ENCODE data around the gene NEU2.

Gene NEU2

GRCh38 chr2:233032551-233033320 lies at the start of gene NEU2:
NEU2 (plus strand) TSS chr2:233032672; CDS start chr2:233032672, 0 bp downstream.
- DNase-seq (ENCODE audit: low read depth, low spot score), result no peak

DNA sequence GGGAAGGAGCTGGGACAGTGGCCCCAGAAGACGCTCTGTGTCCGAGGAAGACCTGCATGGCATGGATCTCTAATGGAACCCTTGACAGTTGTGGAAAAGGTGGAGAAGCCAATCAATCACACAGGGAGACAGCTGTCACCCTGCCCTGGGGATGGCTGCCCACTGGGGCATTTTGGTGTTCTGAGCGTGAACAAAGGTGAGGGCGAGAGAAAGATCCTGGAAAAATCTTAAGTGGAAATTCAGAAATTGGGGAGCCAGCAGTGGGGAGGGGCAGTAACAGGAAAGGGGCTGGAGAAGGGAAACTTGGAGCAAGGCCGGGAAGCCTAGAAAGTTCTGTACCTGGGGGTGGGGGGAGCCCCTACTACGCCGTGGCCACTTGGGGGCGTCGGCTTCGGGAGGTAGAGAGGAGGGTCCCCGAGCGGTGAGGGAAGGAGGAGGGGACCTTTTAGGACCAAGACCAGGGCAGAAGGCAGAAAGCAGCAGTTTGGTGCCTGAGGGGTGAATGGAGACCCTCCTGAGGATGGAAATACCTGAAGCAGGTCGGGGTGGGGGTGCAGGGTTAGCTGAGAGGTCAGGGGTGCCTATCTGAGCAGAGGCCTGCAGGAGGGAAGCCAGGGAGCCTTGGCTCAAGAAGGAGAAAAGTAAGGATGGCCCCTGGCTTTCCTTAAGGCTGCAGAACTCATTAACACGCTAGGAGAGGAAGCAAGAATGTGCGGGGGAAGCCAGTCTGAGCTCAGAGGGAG lies 49.4 kb upstream of the NEU2 start:
- DNase-seq (ENCODE audit: low read depth, low spot score), result no peak

GRCh38 chr2:232983669-232984140 lies 48.8 kb upstream of the NEU2 start:
- no peak for DNase-seq (ENCODE audit: low read depth, low spot score)

GRCh38 chr2:232984451-232985207 lies 47.8 kb upstream of the NEU2 start:
- no peak for DNase-seq (ENCODE audit: low read depth, low spot score)

DNA sequence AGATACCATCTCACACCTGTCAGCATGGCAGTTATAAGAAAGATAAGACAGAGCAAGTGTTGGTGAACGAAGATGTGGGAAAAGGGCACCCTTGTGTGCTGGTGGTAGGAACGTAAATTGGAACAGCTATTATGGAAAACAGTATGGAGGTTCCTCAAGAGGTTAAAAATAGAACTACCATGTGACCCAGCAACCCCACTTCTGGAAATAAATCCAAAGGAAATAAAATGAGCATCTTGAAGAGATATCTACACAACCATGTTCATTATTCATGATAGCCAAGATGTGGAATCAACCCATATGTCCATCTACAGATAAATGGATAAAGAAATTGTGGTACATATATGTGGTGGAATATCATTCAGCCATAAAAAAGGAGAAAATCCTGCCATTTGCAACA lies 46.3 kb upstream of the NEU2 start:
- DNase-seq (ENCODE audit: low read depth, low spot score), result no peak

DNA sequence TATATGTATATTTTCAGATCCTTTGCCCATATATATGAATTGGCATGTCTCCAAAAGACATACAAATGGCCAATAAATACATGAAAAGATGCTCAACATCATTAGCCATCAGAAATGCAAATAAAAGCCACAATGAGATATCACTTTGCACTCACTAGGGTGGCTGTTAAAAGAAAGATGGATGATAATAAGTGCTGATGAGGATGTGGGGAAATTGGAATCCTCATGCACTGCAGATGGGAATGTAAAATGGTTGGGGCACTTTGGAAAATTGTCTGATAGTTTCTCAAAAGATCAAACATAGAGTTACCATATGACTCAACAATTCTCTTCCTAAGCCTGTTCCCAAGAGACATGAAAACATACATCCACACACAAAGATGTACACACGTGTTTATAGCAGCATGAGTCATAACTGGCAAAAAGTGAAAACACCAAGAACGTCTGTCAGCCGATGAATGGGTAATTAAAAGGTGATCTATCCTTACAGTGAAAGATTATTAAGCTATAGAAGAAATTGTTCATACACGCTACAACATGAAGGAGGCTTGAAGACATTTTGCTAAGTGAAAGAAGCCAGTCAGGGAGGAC lies 39.1 kb upstream of the NEU2 start:
- DNase-seq (ENCODE audit: low read depth, low spot score), result no peak

- DNase-seq (ENCODE audit: low read depth, low spot score), result no peak
Observed at GRCh38 chr2:232994446-232994845, 38.0 kb upstream of the NEU2 start.

DNA sequence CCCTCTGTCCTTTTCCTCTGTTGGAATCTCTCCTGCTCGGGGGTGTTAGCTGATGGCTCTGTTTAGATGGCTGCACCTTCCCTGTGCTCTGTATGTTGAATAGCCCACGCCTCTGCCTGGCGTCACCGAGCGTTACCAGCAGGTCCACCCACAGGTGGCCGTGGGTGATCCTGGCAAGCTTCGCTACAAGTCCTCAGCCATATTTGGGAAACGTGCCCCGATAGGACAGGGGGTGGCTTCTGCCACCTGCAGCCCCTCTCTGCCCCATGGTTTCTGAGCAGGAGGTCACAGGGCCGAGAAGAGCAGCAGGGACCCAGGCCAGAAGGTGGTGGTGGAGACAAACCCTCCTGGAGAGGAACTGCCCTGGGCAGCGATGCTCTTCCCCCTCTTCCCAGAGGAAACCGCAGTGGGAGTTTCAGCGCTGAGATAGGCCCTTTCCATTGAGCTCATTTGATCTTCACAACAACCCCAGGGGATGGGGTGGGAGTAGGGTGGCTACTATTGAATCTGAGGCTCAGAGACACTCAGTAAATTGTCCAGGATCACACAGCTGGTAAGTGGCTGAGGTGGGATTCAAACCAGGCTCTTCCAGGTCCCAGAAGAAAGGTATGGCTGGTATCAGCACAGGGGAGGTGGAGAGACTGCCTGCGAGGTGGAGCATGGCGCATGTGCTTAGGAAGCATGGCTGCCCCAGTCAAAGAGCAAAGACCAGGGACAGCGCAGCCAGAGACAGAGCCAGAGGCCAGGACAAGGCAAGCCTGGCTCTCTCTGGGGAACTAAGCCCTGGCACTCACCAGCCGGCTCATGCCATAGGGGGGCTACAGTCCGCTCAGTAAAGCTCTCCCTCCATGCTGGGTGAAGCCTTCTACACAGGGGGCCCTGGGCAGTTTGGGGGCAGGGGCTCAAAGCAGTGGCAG lies 34.5 kb upstream of the NEU2 start:
- DNase-seq (ENCODE audit: low read depth, low spot score), result no peak

- no peak for DNase-seq (ENCODE audit: low read depth, low spot score)
Observed at GRCh38 chr2:232998666-232998985, 33.8 kb upstream of the NEU2 start.

- no peak for DNase-seq (ENCODE audit: low read depth, low spot score)
Observed at GRCh38 chr2:232999354-232999753, 33.1 kb upstream of the NEU2 start.

DNA sequence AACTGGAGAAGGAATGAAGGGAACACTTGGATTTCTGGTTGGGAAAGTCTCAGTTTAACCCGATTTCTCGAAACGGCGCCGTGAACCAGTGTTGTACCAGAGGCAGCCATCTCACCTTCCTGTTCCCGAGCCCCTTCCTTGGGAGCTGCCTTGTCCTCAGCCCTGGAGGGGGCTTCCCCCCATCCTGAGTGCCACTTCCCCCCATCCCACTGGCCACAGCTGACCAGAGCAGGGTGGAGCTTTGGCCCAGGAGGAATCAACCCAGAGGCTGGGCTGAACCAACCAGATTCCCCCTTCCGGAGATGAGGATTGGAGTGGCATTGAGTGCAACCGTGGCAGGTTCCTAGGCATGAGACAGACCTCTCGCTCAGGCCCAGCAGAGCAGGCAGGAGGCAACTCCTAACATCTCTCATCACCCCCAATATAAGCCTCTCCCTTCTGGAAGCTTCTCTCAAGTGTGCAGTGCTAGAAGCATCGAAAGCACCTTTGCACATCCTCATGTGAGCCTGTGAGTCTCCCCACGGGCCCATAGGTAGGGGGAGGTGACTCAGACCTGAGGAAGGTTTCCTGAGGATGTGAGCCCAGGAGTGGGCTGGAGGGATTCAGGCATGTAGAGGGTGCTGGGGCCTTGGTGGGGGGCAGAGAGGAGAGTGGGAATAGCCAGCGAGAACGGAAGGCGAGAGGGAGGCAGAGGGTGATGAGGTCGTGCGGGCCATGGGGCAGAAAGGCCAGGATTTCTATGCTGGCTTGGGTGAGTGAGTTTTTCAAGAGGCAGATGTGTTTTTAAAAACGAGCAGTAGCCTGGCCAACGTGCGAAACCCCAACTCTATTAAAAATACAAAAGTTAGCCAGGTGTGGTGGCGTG lies 31.4 kb upstream of the NEU2 start:
- DNase-seq (ENCODE audit: low read depth, low spot score), result no peak

DNA sequence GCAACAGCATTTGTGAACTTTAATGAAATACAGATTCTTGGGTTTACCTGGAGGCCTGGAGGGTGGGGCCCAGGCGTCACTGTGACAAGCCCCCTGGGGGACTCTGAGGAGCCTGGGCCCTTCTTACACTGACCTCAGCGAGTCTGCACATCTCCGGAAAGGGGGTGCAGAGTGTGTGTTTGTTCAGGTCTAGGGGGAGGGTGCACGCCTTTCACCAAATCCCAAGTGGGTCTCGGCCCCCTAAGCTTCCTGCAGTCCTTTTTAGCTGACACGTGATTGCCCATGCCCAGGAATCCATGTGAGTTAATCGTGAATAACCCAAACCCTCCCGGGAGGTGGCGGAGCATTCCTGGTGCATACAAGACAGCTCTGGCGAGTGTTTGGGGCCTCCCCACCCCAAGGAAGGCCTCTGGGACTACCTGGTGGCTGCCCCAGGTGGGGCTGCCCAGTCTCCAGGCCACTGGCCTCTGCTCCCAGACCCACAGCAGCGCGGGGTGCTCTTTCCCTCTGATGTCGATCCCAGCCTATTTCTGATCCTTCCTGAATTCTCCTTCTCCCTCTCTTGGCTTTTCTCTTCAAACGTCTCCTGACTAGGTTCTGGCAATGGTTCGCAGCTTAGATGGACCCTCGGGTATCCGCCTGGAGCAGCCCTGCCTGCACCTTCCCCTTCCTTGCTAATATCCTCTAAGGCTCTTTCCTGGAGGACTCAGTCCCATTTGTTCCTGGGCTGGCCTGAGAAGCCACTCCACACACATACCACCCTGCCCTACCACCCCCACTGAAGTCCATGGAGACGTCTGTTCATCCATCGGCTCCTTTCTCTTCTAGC lies 29.4 kb upstream of the NEU2 start:
- no peak for DNase-seq (ENCODE audit: low read depth, low spot score)

GRCh38 chr2:233003658-233004555 lies 28.6 kb upstream of the NEU2 start:
- DNase-seq (ENCODE audit: low read depth, low spot score), result no peak

GRCh38 chr2:233005096-233005495 lies 27.4 kb upstream of the NEU2 start:
- no peak for DNase-seq (ENCODE audit: low read depth, low spot score)

DNA sequence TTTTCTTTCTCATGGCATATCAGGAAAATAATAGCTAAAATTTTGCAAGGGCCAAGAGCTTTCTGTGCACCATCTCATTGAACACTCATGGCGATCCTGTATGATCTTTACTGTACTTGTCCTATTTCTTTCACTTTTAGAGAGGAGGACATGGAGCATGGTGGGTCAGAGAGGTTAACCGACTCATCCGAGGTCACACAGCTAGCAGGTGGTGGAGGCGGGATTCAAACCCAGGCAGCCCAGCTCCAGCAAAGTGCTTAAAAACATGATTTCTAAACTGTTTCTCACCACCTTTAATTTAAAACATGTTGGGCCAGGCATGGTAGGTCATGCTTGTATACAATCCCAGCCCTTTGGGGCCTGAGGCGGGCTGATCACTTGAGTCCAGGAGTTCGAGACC lies 25.8 kb upstream of the NEU2 start:
- no peak for DNase-seq (ENCODE audit: low read depth, low spot score)

GRCh38 chr2:233007270-233007669 lies 25.2 kb upstream of the NEU2 start:
- DNase-seq (ENCODE audit: low read depth, low spot score), result no peak

GRCh38 chr2:233007739-233008138 lies 24.7 kb upstream of the NEU2 start:
- DNase-seq (ENCODE audit: low read depth, low spot score), result no peak

DNA sequence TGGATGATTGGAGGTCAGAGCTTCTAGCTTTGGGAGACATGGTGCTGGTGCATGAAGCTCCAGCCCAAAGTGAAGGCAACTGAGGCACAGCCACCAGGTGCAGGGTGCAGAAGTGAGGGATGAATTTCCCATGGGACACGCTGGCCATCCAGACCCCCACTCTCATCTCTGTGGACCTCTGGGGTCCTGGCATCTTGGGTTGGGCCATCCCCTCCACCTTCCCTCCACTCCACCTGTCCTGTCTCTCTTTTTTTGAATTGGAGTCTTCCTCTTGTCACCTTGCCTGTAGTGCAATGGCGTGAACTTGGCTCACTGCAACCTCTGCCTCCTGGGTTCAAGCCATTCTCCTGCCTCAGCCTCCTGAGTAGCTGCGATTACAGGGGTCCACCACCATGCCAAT lies 22.8 kb upstream of the NEU2 start:
- DNase-seq (ENCODE audit: low read depth, low spot score), result no peak
